Cardiac fibroblast (primary cell): ENCODE measurements around the gene ANKRD50.

Experiments
- DNase-seq, 2 donors: peaks; one replicate each; pipeline versions ENCODE4 v3.0.0 to v3.0.0-alpha.2; 2010; ENCODE audit warnings: low read depth in 2 of 2
- H3K4me3 ChIP-seq, 2 donors: replicated peaks in 1 of 2; 1 replicate in 1 of 2; 2 replicates in 1 of 2; pipeline ENCODE4 v1.5.1; 2011; ENCODE audit warnings: low read depth in 2 of 2, low read length in 2 of 2, mild to moderate bottlenecking in 2 of 2, moderate library complexity in 1 of 2
- TF ChIP-seq, protein P1 (sequence below): IDR thresholded peaks from one replicate; pipeline ENCODE4 v1.5.1; 2011; ENCODE audit warnings: low read depth, mild to moderate bottlenecking, low read length, inconsistent platforms

The ANKRD50 gene

DNA sequence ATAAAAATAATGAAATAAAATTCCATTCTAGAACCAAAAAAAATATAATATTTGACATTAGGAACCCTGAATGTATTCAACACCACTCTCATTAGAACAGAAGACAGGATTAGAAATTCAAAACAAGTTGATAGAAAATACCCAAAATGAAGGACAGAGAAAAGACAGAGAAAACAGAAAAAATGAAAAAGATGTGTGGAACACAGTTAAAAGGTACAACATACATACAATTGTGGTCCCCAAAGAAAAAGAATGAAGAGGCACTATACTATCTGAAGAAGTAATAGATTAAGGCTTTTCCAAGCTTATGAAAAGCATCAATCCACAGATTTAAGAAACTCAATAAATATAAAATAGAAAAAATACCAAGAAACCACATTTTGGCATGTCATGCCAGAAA lies 16.4 kb downstream of the ANKRD50 start:
- no peak for DNase-seq
- TF ChIP-seq, protein P1, sequence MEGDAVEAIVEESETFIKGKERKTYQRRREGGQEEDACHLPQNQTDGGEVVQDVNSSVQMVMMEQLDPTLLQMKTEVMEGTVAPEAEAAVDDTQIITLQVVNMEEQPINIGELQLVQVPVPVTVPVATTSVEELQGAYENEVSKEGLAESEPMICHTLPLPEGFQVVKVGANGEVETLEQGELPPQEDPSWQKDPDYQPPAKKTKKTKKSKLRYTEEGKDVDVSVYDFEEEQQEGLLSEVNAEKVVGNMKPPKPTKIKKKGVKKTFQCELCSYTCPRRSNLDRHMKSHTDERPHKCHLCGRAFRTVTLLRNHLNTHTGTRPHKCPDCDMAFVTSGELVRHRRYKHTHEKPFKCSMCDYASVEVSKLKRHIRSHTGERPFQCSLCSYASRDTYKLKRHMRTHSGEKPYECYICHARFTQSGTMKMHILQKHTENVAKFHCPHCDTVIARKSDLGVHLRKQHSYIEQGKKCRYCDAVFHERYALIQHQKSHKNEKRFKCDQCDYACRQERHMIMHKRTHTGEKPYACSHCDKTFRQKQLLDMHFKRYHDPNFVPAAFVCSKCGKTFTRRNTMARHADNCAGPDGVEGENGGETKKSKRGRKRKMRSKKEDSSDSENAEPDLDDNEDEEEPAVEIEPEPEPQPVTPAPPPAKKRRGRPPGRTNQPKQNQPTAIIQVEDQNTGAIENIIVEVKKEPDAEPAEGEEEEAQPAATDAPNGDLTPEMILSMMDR: no peak
- H3K4me3 ChIP-seq: no peak overlapping the region

DNA sequence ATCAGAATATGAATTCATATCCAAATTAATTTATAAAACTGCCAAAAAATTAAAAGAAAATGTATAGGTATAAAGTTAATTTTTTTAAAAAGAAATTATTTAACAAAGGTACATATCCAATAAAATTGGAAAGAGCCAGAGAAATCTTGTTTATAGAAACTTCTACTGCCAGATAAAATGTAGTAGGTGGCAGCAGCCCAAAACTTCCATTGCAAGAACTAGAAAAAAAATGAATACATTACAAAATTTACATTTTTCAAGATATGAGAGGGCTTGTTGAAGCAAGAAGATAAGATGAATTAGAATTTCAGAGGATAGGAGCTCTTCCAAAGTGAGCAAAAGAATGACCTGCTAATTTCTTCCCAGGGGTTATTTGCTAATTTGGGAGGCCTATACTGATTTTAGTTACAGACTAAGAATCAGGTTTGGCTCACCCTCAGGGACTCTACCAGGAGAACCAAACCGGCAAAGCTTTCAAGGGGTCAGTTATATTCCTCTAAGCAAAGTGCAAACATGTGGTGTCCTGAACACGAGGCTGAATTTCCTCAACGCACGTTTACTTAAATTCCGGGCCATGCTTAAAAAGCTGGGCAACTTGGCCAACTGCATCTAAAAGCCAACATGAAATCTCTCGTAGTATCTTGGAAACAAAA lies 17.5 kb downstream of the ANKRD50 start:
- DNase-seq: peak; percentile 25 to 40
- H3K4me3 ChIP-seq: no peak overlapping the region
- TF ChIP-seq, protein P1: no peak

DNA sequence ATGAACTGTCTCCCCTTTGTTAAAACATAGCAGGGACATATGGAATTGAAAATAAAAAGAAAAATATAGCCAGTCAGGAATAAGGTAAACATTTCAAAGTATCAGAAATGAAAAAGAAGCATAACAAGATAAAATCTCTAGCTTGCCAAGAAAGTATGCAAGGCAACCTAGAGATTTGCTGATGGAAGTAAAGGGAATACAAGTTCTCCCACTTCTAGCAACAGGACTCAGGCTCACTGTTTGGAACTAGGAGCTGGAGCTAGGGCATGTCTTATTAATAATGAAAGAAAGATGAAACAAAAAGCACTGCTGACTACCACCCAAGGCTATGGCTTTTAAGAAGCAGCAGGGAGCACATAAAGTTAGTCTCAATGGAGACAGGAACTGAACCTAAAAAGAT lies 18.2 kb downstream of the ANKRD50 start:
- DNase-seq: no peak
- TF ChIP-seq, protein P1: no peak
- H3K4me3 ChIP-seq: no peak overlapping the region

DNA sequence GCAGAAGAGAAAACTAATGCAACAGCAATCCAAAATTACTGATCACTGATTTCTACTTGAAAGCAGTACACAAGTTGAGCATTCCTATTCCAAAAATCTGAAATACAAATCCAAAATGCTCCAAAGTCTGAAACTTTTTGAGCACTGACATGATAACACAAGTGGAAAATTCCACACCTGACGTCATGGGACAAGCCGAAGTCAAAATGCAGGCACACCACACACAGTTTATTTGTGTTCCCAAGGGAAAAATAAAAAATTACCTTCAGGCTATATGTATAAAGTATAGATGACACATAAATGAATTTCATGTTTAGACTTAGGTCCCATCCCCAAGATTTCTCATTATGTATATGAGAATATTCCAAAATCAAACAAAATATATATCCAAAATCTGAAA lies 20.7 kb downstream of the ANKRD50 start:
- DNase-seq: no peak
- TF ChIP-seq, protein P1: no peak
- no peak overlapping the region for H3K4me3 ChIP-seq

- no peak overlapping the region for H3K4me3 ChIP-seq
- TF ChIP-seq, protein P1: no peak
- no peak for DNase-seq
Observed at GRCh38 chr4:124686279-124686678, 26.3 kb downstream of the ANKRD50 start.

GRCh38 chr4:124685851-124686250 lies 26.7 kb downstream of the ANKRD50 start:
- DNase-seq: peak in 1 of 2 donors; percentile 17
- H3K4me3 ChIP-seq: no peak overlapping the region
- TF ChIP-seq, protein P1: no peak

GRCh38 chr4:124684301-124684700 lies 28.2 kb downstream of the ANKRD50 start:
- no peak overlapping the region for H3K4me3 ChIP-seq
- TF ChIP-seq, protein P1: no peak
- DNase-seq: peak in 1 of 2 donors; percentile 28
